Measurements from ENCODE around the gene SPPL3.
A peak's percentile ranks its signal among the peaks of the same experiment; 100 is the strongest.

The SPPL3 gene

GRCh38 chr12:120884644-120885043 lies 19.5 kb downstream of the SPPL3 start:
- in situ Hi-C loops (cut with HindIII; ENCODE audit: low pct_unique_long_range_greater_than_20kb, low sequenced_read_pairs) = no loop called here
- no peak for TF ChIP-seq JUND (IDR thresholded peaks at IDR 0.05; ENCODE audit: low read depth)
- DNase-seq (ENCODE audit: low read depth in 1 of 2, low spot score in 1 of 2) = no peak

DNA sequence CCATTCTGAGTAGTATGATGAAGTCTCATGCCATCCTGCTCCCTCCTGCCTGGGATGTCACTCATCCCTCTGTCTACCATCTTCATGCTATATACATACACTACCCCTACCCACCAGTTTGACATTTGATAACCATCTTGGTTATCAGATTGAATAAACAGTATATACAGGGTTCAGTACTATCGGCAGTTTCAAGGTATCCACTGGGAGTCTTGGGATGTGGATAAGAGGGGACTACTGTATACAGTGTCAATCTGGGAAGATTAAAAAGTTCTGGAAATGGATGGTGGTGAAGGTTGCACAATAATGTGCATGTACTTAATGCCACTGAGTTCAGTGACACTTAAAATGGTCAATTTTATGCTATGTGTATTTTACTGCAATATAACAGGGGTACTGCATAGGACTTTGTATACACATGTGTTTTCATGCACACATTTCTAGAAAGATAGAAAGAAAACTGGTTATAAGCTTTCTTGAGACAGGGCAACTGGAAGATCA lies 22.1 kb downstream of the SPPL3 start:
- in situ Hi-C loops (cut with HindIII; ENCODE audit: low pct_unique_long_range_greater_than_20kb, low sequenced_read_pairs) = no loop called here
- TF ChIP-seq JUND (IDR thresholded peaks at IDR 0.05; ENCODE audit: low read depth) = no peak
- no peak for DNase-seq (ENCODE audit: low read depth in 1 of 2, low spot score in 1 of 2)

GRCh38 chr12:120879718-120880300 lies 24.3 kb downstream of the SPPL3 start:
- DNase-seq (ENCODE audit: low read depth in 1 of 2, low spot score in 1 of 2) = no peak
- in situ Hi-C loops (cut with HindIII; ENCODE audit: low pct_unique_long_range_greater_than_20kb, low sequenced_read_pairs) = no loop called here
- TF ChIP-seq JUND (IDR thresholded peaks at IDR 0.05; ENCODE audit: low read depth) = no peak

- in situ Hi-C loops (cut with HindIII; ENCODE audit: low pct_unique_long_range_greater_than_20kb, low sequenced_read_pairs) = no loop called here
- TF ChIP-seq JUND (IDR thresholded peaks at IDR 0.05; ENCODE audit: low read depth) = no peak
- peak in 1 of 2 experiments; percentile 13 for DNase-seq (ENCODE audit: low read depth in 1 of 2, low spot score in 1 of 2)
Measured at GRCh38 chr12:120879102-120879501, 25.1 kb downstream of the SPPL3 start.

DNA sequence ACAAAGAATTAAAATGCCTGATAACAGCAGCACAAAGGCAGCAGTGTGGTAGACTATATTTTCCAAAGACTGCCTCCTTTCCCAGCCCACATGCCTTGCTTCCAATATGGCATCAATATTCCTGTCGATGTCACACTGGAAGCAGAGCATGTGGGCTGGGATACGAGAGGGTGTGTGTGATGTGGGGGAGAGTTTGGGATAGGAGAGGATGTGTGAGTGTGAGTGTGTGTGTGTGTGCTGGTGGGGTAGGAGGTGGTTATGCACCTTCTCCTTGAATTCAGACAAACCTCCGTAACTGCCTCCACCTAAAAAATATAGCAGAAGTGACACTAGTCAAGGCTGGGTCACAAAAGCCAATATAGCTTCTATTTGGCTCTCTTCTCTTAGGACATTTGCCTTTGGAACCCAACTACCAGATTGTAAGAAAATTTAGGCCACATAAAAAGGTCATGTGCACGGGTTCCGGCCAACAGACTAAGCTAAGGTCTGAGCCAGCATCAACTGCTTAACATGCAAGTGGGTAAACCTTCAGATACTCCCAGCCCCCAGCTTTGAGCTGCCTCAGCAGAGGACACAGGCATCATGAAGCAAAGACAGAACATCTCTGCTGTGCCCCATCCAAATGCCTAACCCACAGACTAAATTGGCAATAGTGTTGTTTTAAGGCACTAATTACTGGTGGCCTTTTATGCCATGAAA lies 29.5 kb downstream of the SPPL3 start:
- DNase-seq (ENCODE audit: low read depth in 1 of 2, low spot score in 1 of 2) = no peak
- TF ChIP-seq JUND (IDR thresholded peaks at IDR 0.05; ENCODE audit: low read depth) = no peak
- in situ Hi-C loops (cut with HindIII; ENCODE audit: low pct_unique_long_range_greater_than_20kb, low sequenced_read_pairs) = no loop called here

GRCh38 chr12:120873226-120873625 lies 30.9 kb downstream of the SPPL3 start:
- no peak for TF ChIP-seq JUND (IDR thresholded peaks at IDR 0.05; ENCODE audit: low read depth)
- in situ Hi-C loops (cut with HindIII; ENCODE audit: low pct_unique_long_range_greater_than_20kb, low sequenced_read_pairs) = no loop called here
- no peak for DNase-seq (ENCODE audit: low read depth in 1 of 2, low spot score in 1 of 2)

- no peak for DNase-seq (ENCODE audit: low read depth in 1 of 2, low spot score in 1 of 2)
- in situ Hi-C loops (cut with HindIII; ENCODE audit: low pct_unique_long_range_greater_than_20kb, low sequenced_read_pairs) = no loop called here
- TF ChIP-seq JUND (IDR thresholded peaks at IDR 0.05; ENCODE audit: low read depth) = no peak
Measured at GRCh38 chr12:120872487-120872886, 31.7 kb downstream of the SPPL3 start.

DNA sequence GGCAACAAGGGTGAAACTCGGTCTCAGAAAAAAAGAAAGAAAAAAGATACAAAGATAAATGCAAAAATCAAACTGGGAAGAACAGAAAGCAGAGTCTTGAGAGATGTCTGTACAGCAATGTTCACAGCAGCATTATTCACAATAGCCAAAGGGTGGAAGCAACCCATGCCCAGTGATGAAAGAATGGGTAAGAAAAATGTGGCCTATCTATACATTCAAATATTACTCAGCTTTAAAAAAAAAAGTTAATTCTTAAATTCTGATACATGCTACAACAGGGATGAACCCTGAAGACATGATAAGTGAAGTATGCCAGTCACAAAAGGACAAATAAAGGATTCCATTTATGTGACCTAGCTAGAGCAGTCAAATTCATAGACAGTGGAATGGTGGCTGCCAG lies 33.7 kb downstream of the SPPL3 start:
- no peak for DNase-seq (ENCODE audit: low read depth in 1 of 2, low spot score in 1 of 2)
- in situ Hi-C loops (cut with HindIII; ENCODE audit: low pct_unique_long_range_greater_than_20kb, low sequenced_read_pairs) = no loop called here
- no peak for TF ChIP-seq JUND (IDR thresholded peaks at IDR 0.05; ENCODE audit: low read depth)

GRCh38 chr12:120869376-120869775 lies 34.8 kb downstream of the SPPL3 start:
- DNase-seq (ENCODE audit: low read depth in 1 of 2, low spot score in 1 of 2) = no peak
- in situ Hi-C loops (cut with HindIII; ENCODE audit: low pct_unique_long_range_greater_than_20kb, low sequenced_read_pairs) = no loop called here
- no peak for TF ChIP-seq JUND (IDR thresholded peaks at IDR 0.05; ENCODE audit: low read depth)

GRCh38 chr12:120866108-120866507 lies 38.0 kb downstream of the SPPL3 start:
- in situ Hi-C loops (cut with HindIII; ENCODE audit: low pct_unique_long_range_greater_than_20kb, low sequenced_read_pairs) = no loop called here
- no peak for TF ChIP-seq JUND (IDR thresholded peaks at IDR 0.05; ENCODE audit: low read depth)
- DNase-seq (ENCODE audit: low read depth in 1 of 2, low spot score in 1 of 2) = no peak

DNA sequence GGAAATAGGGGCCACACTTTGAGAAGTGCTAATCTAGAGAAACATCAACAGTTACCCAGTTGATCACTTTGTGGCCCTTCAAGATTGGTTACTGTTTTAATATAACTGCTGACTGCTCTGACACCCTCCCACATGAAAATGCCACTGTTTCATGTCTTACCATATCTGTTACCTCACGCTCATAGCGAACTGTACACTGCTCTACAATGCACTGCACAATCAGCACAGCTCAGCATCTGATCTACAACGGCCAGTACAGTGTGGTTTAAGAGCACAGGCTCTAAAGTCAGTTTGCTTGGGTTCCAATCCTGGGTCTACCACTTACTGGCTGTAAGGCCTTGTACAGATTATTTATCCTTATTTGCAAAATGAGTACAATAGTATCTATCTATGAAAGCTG lies 39.1 kb downstream of the SPPL3 start:
- no peak for TF ChIP-seq JUND (IDR thresholded peaks at IDR 0.05; ENCODE audit: low read depth)
- in situ Hi-C loops (cut with HindIII; ENCODE audit: low pct_unique_long_range_greater_than_20kb, low sequenced_read_pairs) = no loop called here
- DNase-seq (ENCODE audit: low read depth in 1 of 2, low spot score in 1 of 2) = no peak

DNA sequence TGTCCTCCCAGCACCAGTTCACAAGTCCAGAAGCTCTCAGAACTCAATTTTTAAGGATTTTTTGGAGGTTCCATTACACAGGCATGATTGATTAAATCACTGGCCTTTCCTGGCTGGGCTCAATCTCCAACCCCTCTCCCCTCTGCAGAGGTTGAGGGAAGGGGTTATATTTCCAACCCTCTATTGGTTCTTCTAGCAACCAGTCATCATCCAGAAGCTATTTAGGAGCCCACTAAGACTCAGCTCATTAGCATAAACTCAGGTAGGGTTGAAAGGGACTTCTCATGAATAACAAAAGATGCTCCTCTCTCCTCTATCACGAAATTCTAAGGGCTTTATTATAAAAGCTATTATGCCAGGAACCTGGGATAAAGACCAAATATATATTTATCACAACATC lies 41.5 kb downstream of the SPPL3 start:
- in situ Hi-C loops (cut with HindIII; ENCODE audit: low pct_unique_long_range_greater_than_20kb, low sequenced_read_pairs) = no loop called here
- TF ChIP-seq JUND (IDR thresholded peaks at IDR 0.05; ENCODE audit: low read depth) = no peak
- no peak for DNase-seq (ENCODE audit: low read depth in 1 of 2, low spot score in 1 of 2)

DNA sequence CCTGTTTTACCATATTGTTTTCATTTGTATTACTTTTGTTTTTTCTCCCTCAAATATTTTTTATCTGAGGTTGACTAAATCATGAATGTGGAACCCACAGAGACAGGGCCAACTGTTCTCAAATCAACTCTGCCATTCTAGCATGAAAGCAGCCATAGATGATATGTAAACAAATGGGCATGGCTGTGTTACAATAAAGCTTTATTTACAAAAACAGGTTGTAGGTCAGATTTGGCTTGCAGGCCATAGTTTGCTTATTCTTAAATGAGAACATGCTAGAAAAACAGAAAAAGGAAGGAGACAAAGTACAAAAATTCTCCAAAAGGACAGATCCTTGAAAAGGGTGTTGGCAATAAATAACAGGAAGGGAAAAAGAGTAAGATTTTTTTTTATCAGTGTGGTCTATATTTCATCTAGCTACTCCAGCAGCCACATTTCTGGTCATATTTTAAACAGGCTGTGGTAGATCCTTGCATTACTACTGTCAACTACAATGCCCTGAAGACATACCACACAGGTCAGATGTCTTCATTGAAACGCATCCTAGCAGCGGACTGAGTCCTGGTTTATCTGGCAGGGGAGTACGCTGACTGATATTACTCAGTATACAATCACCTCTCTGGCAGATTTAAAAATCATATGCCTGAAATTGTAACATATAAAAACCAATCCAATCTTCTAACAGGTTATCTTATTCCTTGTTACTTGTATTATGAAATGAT lies 42.9 kb downstream of the SPPL3 start:
- in situ Hi-C loops (cut with HindIII; ENCODE audit: low pct_unique_long_range_greater_than_20kb, low sequenced_read_pairs) = no loop called here
- TF ChIP-seq JUND (IDR thresholded peaks at IDR 0.05; ENCODE audit: low read depth) = no peak
- DNase-seq (ENCODE audit: low read depth in 1 of 2, low spot score in 1 of 2) = no peak
